GM18519 (cell line): Measurements from ENCODE around the gene CDK12.

Source experiments
- ATAC-seq: cut with Tn5 transposase; IDR thresholded peaks from one replicate; pipeline ENCODE4 v1.9.1; 2021; ENCODE audit warnings: mild to moderate bottlenecking, moderate library complexity; ENCODE audit not compliant: unreplicated experiment, low FRiP score

The CDK12 gene

DNA sequence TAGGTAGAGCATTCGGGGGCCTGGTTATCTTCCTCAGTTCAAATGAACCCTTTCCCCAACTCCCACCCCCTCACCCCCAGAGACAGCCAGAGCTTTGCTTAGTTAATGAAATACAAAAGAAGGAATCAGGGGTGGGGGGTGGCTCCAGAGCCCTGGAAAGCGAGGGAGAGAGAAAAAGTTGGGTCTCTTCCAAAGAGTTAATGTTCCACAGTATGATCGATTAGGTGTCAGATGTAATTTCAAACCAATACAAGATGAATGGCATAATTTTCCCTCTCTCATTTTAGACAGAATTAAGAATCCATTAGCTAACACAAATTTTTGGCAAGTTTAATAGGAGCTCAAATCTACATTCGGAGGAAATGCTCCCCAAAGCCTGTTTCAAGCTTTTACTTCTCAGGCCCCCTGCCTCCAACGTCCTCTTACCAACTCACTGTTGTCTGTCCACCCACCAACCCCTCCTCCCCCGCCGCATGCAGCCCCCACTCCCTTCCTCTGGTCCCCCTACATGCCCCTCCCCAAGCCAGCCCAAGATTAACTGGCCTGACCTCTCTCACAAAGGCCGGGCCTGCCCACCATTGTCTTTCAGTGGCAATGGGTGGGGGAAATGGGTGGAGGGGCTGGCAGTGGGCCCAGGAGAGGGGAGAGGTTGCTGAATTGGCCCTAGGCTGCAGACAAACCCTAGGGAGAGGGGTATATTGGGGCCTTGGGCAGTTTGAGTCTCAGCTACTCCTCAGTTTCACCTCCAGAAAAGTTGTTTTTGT lies 118.2 kb downstream of the CDK12 start:
- no peak for ATAC-seq

DNA sequence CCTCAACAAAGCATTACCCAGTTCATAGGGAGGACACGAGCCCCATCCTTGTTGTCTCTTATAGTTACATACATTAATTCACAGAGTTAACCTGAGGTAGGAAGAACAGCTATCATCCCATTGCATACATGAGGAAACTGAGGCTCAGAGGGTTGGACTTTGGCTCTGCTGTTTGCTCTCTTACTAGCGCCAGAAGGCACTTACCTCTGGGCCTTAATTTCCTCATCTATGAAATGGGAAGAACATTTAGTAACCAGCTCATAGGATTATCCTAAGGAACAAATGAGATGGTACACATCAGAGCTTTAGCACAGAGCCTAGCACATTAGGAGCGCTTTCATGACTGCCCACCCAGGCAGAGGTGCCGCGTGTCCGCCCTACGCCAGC lies 118.8 kb downstream of the CDK12 start:
- ATAC-seq, result no peak

DNA sequence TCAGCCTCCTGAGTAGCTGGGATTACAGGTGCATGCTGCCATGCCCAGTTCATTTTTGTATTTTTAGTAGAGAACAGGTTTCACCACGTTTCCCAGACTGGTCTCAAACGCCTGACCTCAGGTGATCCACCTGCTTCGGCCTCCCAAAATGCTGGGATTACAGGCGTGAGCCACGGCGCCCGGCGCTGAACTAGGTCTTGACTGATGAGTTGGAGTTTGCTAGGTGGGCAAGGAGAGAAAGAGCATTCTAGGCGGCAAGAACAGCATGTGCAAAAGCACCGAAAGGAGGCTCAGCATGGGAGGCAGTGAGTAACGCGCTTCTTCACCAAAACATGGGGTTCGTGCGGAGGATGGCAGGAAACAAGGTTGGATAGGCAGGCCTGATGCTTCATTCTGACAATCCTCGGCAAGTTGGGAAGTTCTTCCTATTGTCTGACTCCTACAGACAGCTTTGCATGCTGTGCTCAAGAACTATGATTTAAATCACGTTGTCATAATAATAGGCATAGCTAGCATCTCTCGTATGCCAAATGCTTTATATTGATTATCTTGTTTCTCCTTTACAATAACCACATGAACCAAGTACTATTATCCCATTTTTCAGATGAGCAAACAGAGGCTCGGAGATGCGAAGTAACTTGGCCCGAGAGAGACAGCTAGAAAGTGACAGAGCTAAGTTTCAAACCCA lies 119.9 kb downstream of the CDK12 start:
- no peak for ATAC-seq

DNA sequence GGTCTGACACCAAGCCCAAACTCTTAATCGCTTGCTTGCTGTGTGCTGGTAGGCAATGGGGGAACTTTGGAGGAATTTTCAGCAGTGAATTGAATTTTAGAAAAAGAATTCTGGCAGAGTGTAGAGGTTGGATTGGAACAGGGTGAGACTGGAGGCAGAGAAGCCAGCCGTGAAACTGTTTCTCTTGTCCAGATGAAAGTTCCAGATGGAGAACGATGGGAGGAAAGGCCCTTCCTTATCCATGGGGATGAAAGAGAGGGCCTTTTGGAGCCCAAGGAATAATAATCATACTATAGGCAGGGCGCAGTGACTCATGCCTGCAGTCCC lies 120.4 kb downstream of the CDK12 start:
- no peak for ATAC-seq

DNA sequence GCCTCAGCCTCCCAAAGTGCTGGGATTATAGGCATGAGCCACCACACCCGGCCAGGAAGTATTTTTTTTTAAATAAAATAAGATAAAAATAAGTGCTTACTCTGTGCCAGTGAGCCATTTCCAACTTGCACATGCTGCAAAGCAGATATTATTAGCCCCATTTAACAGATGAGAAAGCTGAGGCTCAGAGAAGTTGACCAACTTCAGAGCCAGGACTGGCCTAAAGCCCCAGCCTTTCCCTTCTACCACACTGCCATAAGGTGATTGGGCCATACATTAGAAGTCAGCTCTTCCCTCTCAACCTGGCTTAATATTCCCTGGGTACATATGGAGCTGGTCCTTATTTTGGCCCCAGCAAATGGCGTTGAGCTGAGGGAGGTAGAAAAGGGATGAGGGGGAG lies 121.4 kb downstream of the CDK12 start:
- ATAC-seq, result no peak
